Epithelial cell of prostate (primary cell): ENCODE results near the gene LSM2.

Experiments
- DNase-seq: peaks from one replicate; pipeline ENCODE4 v3.0.0-alpha.2; 2011; ENCODE audit warnings: low read depth, low spot score
- H3K27ac ChIP-seq: fragments of 450-650 bp; 2 replicates; pipeline ENCODE4 v1.5.1; 2017; ENCODE audit warnings: mild to moderate bottlenecking

Gene LSM2

DNA sequence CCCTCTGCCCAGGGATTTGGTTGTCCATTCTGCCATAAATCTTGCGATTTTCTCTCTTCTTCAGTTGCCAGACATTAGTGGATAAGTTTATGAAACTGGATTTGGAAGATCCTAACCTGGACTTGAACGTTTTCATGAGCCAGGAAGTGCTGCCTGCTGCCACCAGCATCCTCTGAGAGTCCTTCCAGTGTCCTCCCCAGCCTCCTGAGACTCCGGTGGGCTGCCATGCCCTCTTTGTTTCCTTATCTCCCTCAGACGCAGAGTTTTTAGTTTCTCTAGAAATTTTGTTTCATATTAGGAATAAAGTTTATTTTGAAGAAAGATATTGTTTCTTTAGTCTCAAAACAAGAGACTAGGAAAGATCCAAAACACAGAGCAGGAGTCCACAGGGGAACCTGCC is 44.4 kb downstream of the LSM2 start, which contains the start of gene SAPCD1:
Gene SAPCD1 (plus strand): TSS at position 301 of the 400 bp plus-strand sequence. CDS start 399 bp downstream, outside the sequence.
- no peak within 1 kb of the TSS for H3K27ac ChIP-seq
- DNase-seq, result no peak

DNA sequence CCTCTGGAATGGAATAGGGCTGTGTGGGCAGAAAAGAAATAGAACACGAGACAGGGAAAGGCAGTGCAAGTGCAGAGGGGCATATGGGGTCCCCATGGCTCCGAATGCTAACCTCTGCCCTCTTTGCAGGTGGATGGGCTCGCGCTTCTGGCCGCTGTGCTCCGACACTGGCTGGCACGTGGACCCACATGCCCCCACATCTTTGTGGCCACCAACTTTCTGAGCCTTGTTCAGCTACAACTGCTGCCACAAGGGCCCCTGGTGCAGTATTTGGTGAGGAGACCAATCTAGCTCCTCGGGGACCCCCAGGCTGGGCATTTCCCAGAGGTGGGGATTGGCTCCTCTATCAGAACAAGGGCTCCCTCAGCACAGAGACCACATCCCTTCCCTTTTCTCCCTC is 45.4 kb downstream of the LSM2 start:
- H3K27ac ChIP-seq, result no peak overlapping the region
- DNase-seq, result no peak

- no peak overlapping the region for H3K27ac ChIP-seq
- DNase-seq, result no peak
These were observed 46.0 kb downstream of the LSM2 start for GRCh38 chr6:31760790-31761189.

DNA sequence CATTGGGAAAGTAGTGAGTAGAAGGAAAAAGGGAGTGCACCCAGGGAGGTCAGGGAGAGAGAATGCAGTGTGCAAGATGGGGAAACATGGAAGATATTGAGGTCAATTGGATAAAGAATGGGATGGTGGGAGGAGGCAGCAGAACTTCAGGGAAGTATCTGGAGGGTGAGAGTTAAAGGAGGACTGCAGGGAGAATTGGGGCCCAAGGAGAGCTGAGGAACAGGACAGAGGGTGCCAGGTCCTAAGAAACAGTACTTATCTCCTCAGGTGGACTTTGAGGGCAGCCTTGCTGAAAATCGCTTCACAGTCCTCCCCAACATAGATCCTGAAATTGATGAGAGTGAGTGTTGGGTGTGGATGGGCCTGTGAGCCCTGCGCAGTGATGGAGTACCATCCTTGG is 48.5 kb downstream of the LSM2 start:
- no peak for DNase-seq
- H3K27ac ChIP-seq, result no peak overlapping the region

DNA sequence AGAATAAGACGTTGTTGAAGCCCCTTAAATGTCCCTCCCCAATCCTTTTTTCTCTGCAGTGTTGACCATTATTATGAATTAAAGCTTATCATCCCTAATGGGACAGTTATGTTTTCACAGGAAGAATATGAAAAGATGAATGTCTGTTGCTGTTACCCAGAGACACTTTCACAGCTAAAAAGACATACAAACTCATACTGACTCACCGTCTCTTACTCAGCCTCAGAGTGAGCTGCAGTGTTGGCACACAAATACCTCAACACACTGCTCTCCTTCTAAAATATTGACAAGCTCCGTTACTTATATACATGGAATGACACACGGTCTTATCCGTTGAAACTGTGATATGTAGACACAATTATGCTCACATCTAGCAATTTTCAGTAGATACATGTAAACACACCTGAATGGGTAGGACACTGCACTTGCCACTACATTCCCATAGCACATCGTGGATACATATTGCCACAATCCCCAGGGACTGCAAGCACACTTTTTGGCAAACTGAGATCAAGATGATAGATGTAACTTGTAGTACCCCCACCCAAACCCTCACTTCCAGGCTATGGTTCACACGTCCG is 53.9 kb downstream of the LSM2 start:
- DNase-seq, result no peak
- H3K27ac ChIP-seq, result no peak overlapping the region

DNA sequence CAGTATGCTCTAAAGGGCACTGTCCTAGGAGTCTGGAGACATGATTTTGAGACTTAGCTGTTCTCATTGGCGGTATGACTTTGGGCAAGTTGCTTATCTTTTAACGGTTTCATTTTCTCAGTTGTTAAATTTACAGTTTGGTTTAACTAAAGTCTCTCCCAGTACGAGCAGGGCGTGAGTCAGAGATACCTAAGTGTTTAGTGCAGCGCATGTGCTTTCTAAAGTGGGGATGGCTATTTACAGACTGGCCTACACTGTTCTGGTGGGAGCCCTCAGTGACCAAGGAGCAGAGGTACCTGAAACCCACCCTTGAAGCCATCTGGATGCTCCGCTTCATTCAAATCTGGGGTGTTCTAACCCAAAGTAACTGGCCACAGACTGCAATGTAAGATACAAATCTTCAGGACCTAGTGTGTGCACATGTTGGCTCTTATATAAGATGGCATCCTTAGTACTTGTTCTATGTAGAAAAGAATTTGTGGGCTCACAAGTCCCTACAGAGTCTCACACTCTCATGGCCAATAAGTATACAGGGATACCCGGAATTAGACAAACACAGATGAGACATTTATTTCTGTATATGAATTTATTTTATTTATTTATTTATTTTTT is 56.2 kb downstream of the LSM2 start:
- DNase-seq, result no peak
- no peak overlapping the region for H3K27ac ChIP-seq

GRCh38 chr6:31749301-31750036 is 57.3 kb downstream of the LSM2 start:
- no peak for DNase-seq
- no peak overlapping the region for H3K27ac ChIP-seq
